ENCODE measurements around the gene GUCY1B1. TPM values are rescaled to one million over a fixed set of nuclear protein-coding genes. Genes with fewer than 3 reads are reported as not detected.

GUCY1B1 gene
- total RNA-seq, 1 experiment from 2014 or later, result not detected

DNA sequence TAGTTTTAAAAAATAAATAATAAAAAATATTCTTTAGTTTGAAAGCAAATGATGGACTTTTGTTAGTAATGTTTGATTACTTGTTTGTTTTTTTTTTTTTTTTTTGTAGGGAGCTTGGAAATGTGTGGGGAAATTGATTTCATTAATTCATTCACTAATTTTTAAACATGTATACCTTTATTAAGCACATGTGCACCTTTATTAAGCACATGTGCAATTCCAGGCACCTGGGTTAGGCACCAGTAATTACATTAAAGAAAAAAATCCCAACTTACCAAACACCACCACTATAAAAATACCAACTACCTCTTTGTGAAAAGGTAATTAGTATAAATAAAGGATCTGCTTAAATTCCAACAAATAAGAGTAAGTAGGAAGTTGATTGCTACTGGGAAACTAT, 9.5 kb downstream of the GUCY1B1 start:
- DNase-seq (ENCODE audit: low read depth, low spot score) (no peak), ATAC-seq (no peak)
- H3K9me2 ChIP-seq (ENCODE audit: insufficient read depth), result no peaks in the 10 kb centered on the region
- no peaks in the 10 kb centered on the region for H3K36me3 ChIP-seq (ENCODE audit: control insufficient read depth in 1 of 2, insufficient read depth in 2 of 2, low read length in 2 of 2)
- ChIA-PET POLR2A (no interaction called here), RAD21 (ENCODE audit: low non-redundant PET in 1 of 2, low total read pairs in 2 of 2, uncharacterized antibody in 2 of 2, unreplicated experiment in 2 of 2) (no interaction called here), CTCF (no interaction called here)
- H2AFZ ChIP-seq (ENCODE audit: low read depth, low read length, poor library complexity, severe bottlenecking), result no peak overlapping the region
- no peaks in the 10 kb centered on the region for H3K27me3 ChIP-seq (ENCODE audit: insufficient read depth, low read length)
- BruUV-seq (replicated peaks), result no TSS peak
- H3K9me3 ChIP-seq (ENCODE audit: control insufficient read depth in 1 of 2, insufficient read depth in 1 of 2, low read depth in 1 of 2, low read length in 2 of 2), result no peaks in the 10 kb centered on the region
- H3K4me3 ChIP-seq (replicated peaks in 1 of 2; ENCODE audit: low read depth in 1 of 2, low read length in 2 of 2), result no peak overlapping the region
- H3K27ac ChIP-seq (ENCODE audit: low read depth, low read length), result no peak overlapping the region
- no peaks in the 10 kb centered on the region for H3K79me2 ChIP-seq (ENCODE audit: insufficient read depth, low read length)
- no peaks in the 10 kb centered on the region for H4K20me1 ChIP-seq (ENCODE audit: insufficient read depth)
- H3K9ac ChIP-seq (ENCODE audit: low read length), result no peak overlapping the region
- H3K4me2 ChIP-seq (ENCODE audit: low read length), result no peak overlapping the region
- intact Hi-C loops (cut with micrococcal nuclease), result no loop called here
- TF ChIP-seq, protein P1, sequence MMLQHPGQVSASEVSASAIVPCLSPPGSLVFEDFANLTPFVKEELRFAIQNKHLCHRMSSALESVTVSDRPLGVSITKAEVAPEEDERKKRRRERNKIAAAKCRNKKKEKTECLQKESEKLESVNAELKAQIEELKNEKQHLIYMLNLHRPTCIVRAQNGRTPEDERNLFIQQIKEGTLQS (IDR thresholded peaks at IDR 0.05), result no peak
- TF ChIP-seq EZH2 (IDR thresholded peaks at IDR 0.05) (no peak), ZFX (IDR thresholded peaks at IDR 0.05) (no peak), RAD21 (IDR thresholded peaks at IDR 0.05; ENCODE audit: low read depth) (no peak)
- TF ChIP-seq, protein P2, sequence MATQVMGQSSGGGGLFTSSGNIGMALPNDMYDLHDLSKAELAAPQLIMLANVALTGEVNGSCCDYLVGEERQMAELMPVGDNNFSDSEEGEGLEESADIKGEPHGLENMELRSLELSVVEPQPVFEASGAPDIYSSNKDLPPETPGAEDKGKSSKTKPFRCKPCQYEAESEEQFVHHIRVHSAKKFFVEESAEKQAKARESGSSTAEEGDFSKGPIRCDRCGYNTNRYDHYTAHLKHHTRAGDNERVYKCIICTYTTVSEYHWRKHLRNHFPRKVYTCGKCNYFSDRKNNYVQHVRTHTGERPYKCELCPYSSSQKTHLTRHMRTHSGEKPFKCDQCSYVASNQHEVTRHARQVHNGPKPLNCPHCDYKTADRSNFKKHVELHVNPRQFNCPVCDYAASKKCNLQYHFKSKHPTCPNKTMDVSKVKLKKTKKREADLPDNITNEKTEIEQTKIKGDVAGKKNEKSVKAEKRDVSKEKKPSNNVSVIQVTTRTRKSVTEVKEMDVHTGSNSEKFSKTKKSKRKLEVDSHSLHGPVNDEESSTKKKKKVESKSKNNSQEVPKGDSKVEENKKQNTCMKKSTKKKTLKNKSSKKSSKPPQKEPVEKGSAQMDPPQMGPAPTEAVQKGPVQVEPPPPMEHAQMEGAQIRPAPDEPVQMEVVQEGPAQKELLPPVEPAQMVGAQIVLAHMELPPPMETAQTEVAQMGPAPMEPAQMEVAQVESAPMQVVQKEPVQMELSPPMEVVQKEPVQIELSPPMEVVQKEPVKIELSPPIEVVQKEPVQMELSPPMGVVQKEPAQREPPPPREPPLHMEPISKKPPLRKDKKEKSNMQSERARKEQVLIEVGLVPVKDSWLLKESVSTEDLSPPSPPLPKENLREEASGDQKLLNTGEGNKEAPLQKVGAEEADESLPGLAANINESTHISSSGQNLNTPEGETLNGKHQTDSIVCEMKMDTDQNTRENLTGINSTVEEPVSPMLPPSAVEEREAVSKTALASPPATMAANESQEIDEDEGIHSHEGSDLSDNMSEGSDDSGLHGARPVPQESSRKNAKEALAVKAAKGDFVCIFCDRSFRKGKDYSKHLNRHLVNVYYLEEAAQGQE (IDR thresholded peaks at IDR 0.05; ENCODE audit: low read depth), result no peak
- no peaks in the 10 kb centered on the region for H3K4me1 ChIP-seq (ENCODE audit: control insufficient read depth in 1 of 2, insufficient read depth in 2 of 2, low read length in 2 of 2)

DNA sequence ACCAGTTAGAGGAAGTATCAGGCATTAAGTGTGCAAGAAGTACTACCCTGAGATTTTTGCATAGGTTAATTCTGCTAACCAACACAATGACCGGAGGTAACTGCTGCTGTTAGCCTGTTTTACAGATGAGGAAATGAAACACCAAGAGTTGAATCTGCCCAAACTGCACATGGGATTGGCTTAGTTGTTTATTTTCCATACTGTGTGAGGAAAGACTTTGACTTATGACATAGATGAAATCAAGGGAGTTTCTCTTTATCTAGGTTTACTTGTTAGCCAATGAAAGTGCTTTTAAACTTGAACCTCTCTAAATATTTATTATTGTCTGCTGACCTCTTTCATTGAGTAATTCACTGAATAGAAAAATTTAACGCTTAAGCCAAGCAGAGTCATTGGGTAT, 10.3 kb downstream of the GUCY1B1 start:
- no peak overlapping the region for H3K9ac ChIP-seq (ENCODE audit: low read length)
- no peaks in the 10 kb centered on the region for H3K9me2 ChIP-seq (ENCODE audit: insufficient read depth)
- no peaks in the 10 kb centered on the region for H3K36me3 ChIP-seq (ENCODE audit: control insufficient read depth in 1 of 2, insufficient read depth in 2 of 2, low read length in 2 of 2)
- BruUV-seq (replicated peaks), result no TSS peak
- H3K9me3 ChIP-seq (ENCODE audit: control insufficient read depth in 1 of 2, insufficient read depth in 1 of 2, low read depth in 1 of 2, low read length in 2 of 2), result no peaks in the 10 kb centered on the region
- no peak overlapping the region for H3K27ac ChIP-seq (ENCODE audit: low read depth, low read length)
- ChIA-PET POLR2A (no interaction called here), RAD21 (ENCODE audit: low non-redundant PET in 1 of 2, low total read pairs in 2 of 2, uncharacterized antibody in 2 of 2, unreplicated experiment in 2 of 2) (no interaction called here), CTCF (no interaction called here)
- DNase-seq (ENCODE audit: low read depth, low spot score) (no peak), ATAC-seq (no peak)
- H3K4me3 ChIP-seq (replicated peaks in 1 of 2; ENCODE audit: low read depth in 1 of 2, low read length in 2 of 2), result no peak overlapping the region
- intact Hi-C loops (cut with micrococcal nuclease), result no loop called here
- no peak overlapping the region for H3K4me2 ChIP-seq (ENCODE audit: low read length)
- H4K20me1 ChIP-seq (ENCODE audit: insufficient read depth), result no peaks in the 10 kb centered on the region
- no peak overlapping the region for H2AFZ ChIP-seq (ENCODE audit: low read depth, low read length, poor library complexity, severe bottlenecking)
- no peaks in the 10 kb centered on the region for H3K79me2 ChIP-seq (ENCODE audit: insufficient read depth, low read length)
- H3K27me3 ChIP-seq (ENCODE audit: insufficient read depth, low read length), result no peaks in the 10 kb centered on the region
- H3K4me1 ChIP-seq (ENCODE audit: control insufficient read depth in 1 of 2, insufficient read depth in 2 of 2, low read length in 2 of 2), result no peaks in the 10 kb centered on the region
- TF ChIP-seq EGR1 (IDR thresholded peaks at IDR 0.05; ENCODE audit: low read depth), result no peak
- TF ChIP-seq ZNF274 (IDR thresholded peaks at IDR 0.05; ENCODE audit: low read depth, low read length), result no peak
- no peak for TF ChIP-seq ELF1 (IDR thresholded peaks at IDR 0.05; ENCODE audit: borderline replicate concordance, low read depth)
- no peak for TF ChIP-seq ZFX (IDR thresholded peaks at IDR 0.05)
- TF ChIP-seq POLR2AphosphoS5 (IDR thresholded peaks at IDR 0.05; ENCODE audit: low read depth, low read length), result no peak
- TF ChIP-seq EZH2 (IDR thresholded peaks at IDR 0.05), result no peak
- TF ChIP-seq RAD21 (IDR thresholded peaks at IDR 0.05; ENCODE audit: low read depth), result no peak
- no peak for TF ChIP-seq TCF7L2 (IDR thresholded peaks at IDR 0.05; ENCODE audit: borderline replicate concordance, extremely low read depth, insufficient read depth, insufficient read length)
- TF ChIP-seq, protein P3, sequence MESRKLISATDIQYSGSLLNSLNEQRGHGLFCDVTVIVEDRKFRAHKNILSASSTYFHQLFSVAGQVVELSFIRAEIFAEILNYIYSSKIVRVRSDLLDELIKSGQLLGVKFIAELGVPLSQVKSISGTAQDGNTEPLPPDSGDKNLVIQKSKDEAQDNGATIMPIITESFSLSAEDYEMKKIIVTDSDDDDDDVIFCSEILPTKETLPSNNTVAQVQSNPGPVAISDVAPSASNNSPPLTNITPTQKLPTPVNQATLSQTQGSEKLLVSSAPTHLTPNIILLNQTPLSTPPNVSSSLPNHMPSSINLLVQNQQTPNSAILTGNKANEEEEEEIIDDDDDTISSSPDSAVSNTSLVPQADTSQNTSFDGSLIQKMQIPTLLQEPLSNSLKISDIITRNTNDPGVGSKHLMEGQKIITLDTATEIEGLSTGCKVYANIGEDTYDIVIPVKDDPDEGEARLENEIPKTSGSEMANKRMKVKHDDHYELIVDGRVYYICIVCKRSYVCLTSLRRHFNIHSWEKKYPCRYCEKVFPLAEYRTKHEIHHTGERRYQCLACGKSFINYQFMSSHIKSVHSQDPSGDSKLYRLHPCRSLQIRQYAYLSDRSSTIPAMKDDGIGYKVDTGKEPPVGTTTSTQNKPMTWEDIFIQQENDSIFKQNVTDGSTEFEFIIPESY (IDR thresholded peaks at IDR 0.05; ENCODE audit: extremely low read depth, insufficient replicate concordance, low read length), result no peak
- TF ChIP-seq, protein P4, sequence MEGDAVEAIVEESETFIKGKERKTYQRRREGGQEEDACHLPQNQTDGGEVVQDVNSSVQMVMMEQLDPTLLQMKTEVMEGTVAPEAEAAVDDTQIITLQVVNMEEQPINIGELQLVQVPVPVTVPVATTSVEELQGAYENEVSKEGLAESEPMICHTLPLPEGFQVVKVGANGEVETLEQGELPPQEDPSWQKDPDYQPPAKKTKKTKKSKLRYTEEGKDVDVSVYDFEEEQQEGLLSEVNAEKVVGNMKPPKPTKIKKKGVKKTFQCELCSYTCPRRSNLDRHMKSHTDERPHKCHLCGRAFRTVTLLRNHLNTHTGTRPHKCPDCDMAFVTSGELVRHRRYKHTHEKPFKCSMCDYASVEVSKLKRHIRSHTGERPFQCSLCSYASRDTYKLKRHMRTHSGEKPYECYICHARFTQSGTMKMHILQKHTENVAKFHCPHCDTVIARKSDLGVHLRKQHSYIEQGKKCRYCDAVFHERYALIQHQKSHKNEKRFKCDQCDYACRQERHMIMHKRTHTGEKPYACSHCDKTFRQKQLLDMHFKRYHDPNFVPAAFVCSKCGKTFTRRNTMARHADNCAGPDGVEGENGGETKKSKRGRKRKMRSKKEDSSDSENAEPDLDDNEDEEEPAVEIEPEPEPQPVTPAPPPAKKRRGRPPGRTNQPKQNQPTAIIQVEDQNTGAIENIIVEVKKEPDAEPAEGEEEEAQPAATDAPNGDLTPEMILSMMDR (IDR thresholded peaks at IDR 0.05 in 2 of 3, conservative IDR thresholded peaks at IDR 0.05 in 1 of 3; ENCODE audit: borderline replicate concordance in 1 of 3, insufficient read depth in 1 of 3, low read depth in 2 of 3, low read length in 2 of 3), result no peak

Data from HCT116 (cell line).